Heart left ventricle (tissue), 13 donors: ENCODE measurements around the gene FOXQ1.

ENCODE experiments used
- POLR2A ChIP-seq, 2 donors: fragments of 450-650 bp; IDR thresholded peaks; one replicate each; pipeline ENCODE4 v1.6.1; 2017; ENCODE audit warnings: antibody characterized with exemption in 2 of 2, mild to moderate bottlenecking in 2 of 2, moderate library complexity in 2 of 2
- TF ChIP-seq, protein P1 (sequence below), 12 donors: fragments of 200-600 bp; sonication (generic) in 4 of 12; IDR thresholded peaks; one replicate each; pipeline versions ENCODE4 v1.5.0 to v1.8.0; 2018 to 2022; ENCODE audit warnings: antibody characterized with exemption in 12 of 12, mild to moderate bottlenecking in 5 of 12
- donor health status: ischemic (EF 13 %, LVEDD 7.1; RV severe dilation, severe dysfunction).
- donor health status: DM: no; HTN: yes; CAD: no.
- donor health status: DM: no; HTN: no; CAD: no.
- donor health status: ischemic (EF 25% LVEDD 6.9; RV normal size, moderate dysfunction).
- donor health status: ischemic (EF 25% LVEDD 5.7; RV mildly dilated, moderate dysfunction).
- donor health status: ischemic (EF 35%, LVEDD 5.7; RV mildly dilated, moderate dysfunction).
- donor health status: nonischemic (EF 11% LVEDD 7.7; RV severe dilation, severe dysfunction).
- donor health status: DM: yes; HTN: yes; CAD: no.
- donor health status: PGD.
- donor health status: ischemic (EF 29% LVEDD 5.4; RV normal size, mild dysfunction).
- donor health status: nonischemic (EF 23%, LVEDD 6.1; RV moderate dilation, normal function).

DNA sequence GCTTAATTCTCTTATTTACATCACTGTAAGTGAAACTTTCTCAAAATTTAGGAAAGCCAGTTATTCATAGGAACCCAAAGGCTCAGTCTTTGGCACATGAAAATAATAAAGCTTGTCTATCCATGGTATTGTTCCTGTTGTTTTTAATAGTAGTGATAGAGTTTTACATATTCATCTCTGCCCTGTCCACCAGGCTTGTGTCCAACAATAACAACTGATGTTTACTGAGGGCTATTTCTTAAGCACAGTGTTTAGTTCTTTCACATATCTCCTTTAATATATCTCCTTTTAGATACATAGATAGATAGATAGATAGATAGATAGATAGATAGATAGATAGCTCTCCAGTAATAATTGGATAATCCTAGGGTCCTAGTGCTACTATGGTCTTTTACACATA lies 34.2 kb downstream of the FOXQ1 start:
- TF ChIP-seq, protein P1, sequence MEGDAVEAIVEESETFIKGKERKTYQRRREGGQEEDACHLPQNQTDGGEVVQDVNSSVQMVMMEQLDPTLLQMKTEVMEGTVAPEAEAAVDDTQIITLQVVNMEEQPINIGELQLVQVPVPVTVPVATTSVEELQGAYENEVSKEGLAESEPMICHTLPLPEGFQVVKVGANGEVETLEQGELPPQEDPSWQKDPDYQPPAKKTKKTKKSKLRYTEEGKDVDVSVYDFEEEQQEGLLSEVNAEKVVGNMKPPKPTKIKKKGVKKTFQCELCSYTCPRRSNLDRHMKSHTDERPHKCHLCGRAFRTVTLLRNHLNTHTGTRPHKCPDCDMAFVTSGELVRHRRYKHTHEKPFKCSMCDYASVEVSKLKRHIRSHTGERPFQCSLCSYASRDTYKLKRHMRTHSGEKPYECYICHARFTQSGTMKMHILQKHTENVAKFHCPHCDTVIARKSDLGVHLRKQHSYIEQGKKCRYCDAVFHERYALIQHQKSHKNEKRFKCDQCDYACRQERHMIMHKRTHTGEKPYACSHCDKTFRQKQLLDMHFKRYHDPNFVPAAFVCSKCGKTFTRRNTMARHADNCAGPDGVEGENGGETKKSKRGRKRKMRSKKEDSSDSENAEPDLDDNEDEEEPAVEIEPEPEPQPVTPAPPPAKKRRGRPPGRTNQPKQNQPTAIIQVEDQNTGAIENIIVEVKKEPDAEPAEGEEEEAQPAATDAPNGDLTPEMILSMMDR (IDR thresholded peaks at IDR 0.05): no peak
- no peak for TF ChIP-seq POLR2A (IDR thresholded peaks at IDR 0.05)
